Breast epithelium (tissue), 4 donors: Measurements from ENCODE around the gene CCDC171. TPM values are rescaled to one million over a fixed set of nuclear protein-coding genes. Genes with fewer than 3 reads are reported as not detected.

Experiments
- DNase-seq, 2 donors: peaks; one replicate each; pipeline ENCODE4 v3.0.0-alpha.2; 2019; ENCODE audit warnings: low spot score in 2 of 2
- H3K27ac ChIP-seq, 2 donors: fragments of 200-600 bp; sonication (generic) in 1 of 2; one replicate each; pipeline ENCODE4 v1.5.1; 2016 to 2019; ENCODE audit warnings: mild to moderate bottlenecking in 1 of 2
- H3K27me3 ChIP-seq, 2 donors: fragments of 200-600 bp; sonication (generic) in 1 of 2; one replicate each; pipeline versions ENCODE4 v1.5.1 to v1.6.0; 2017 to 2019; ENCODE audit warnings: control low read depth in 1 of 2, mild to moderate bottlenecking in 1 of 2
- H3K36me3 ChIP-seq: fragments of 200-600 bp; one replicate; pipeline ENCODE4 v1.5.1; 2019
- H3K4me1 ChIP-seq, 2 donors: fragments of 200-600 bp; sonication (generic); one replicate each; pipeline ENCODE4 v1.5.1; 2016 to 2019; ENCODE audit warnings: control low read depth in 1 of 2
- H3K4me3 ChIP-seq, 3 donors: fragments of 200-600 bp; sonication (generic); 1 replicate in 2 of 3; 2 replicates in 1 of 3; pipeline ENCODE4 v1.5.1; 2016 to 2019; ENCODE audit warnings: mild to moderate bottlenecking in 3 of 3, moderate library complexity in 2 of 3
- H3K9me3 ChIP-seq, 2 donors: fragments of 200-600 bp; sonication (generic) in 1 of 2; one replicate each; pipeline ENCODE4 v1.5.1; 2016 to 2019; ENCODE audit warnings: control low read depth in 1 of 2
- POLR2A ChIP-seq: fragments of 450-650 bp; IDR thresholded peaks from one replicate; pipeline ENCODE4 v1.6.1; 2016; ENCODE audit warnings: antibody characterized with exemption, mild to moderate bottlenecking, moderate library complexity
- POLR2AphosphoS5 ChIP-seq, 3 donors: sonication (generic); formaldehyde crosslinking; IDR thresholded peaks; one replicate each; pipeline ENCODE4 v1.6.1; 2017; ENCODE audit warnings: antibody characterized with exemption in 3 of 3
- intact Hi-C: fragments of 100-400 bp; cut with DNase I; formaldehyde crosslinking; loops from one replicate; pipeline ENCODE4 v1.15.1; 2023; ENCODE audit warnings: low total_unique reads
- total RNA-seq, 3 donors: library from RNA; depleted of rRNA; stranded (reverse); fragments of >200 nt; gene quantifications; one replicate each; pipeline ENCODE4 v1.1.0, GENCODE V29; 2016
- TF ChIP-seq, protein P1 (sequence below), 3 donors: fragments of 450-650 bp; IDR thresholded peaks; one replicate each; pipeline ENCODE4 v1.5.1; 2016 to 2017; ENCODE audit warnings: antibody characterized with exemption in 3 of 3, mild to moderate bottlenecking in 3 of 3, moderate library complexity in 3 of 3

The CCDC171 gene
- total RNA-seq, 3 donors from 2014 or later = 4.8 to 8.8 (median 5.6) TPM

DNA sequence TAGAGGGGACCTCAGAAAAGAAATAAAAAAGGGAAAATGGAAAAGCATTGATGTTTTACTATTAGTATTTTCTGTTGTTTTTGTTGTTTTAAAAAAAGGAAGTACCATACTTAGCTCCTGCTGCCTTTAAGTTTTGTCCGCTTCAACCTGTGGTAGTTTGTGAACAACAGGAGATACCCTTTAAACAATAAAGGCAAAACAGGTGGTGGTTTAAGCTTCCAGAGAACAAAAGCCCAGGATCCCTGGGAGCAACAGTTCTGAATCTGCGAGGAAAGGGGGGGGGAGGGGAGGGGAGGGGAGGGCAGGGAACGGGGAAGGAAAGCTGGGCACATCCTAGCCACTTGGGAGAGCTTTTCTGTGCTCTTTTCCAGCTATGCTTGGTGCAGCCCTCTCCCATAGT is 40.0 kb upstream of the CCDC171 start:
- no peaks in the 10 kb centered on the region for H3K9me3 ChIP-seq
- H3K4me1 ChIP-seq = no peaks in the 10 kb centered on the region
- no peak for DNase-seq
- H3K4me3 ChIP-seq = no peak overlapping the region
- H3K36me3 ChIP-seq = no peaks in the 10 kb centered on the region
- H3K27me3 ChIP-seq = no peaks in the 10 kb centered on the region
- no peak overlapping the region for H3K27ac ChIP-seq
- TF ChIP-seq POLR2AphosphoS5 (IDR thresholded peaks at IDR 0.05) = no peak
- TF ChIP-seq POLR2A = no peak
- TF ChIP-seq, protein P1, sequence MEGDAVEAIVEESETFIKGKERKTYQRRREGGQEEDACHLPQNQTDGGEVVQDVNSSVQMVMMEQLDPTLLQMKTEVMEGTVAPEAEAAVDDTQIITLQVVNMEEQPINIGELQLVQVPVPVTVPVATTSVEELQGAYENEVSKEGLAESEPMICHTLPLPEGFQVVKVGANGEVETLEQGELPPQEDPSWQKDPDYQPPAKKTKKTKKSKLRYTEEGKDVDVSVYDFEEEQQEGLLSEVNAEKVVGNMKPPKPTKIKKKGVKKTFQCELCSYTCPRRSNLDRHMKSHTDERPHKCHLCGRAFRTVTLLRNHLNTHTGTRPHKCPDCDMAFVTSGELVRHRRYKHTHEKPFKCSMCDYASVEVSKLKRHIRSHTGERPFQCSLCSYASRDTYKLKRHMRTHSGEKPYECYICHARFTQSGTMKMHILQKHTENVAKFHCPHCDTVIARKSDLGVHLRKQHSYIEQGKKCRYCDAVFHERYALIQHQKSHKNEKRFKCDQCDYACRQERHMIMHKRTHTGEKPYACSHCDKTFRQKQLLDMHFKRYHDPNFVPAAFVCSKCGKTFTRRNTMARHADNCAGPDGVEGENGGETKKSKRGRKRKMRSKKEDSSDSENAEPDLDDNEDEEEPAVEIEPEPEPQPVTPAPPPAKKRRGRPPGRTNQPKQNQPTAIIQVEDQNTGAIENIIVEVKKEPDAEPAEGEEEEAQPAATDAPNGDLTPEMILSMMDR (IDR thresholded peaks at IDR 0.05) = no peak
- intact Hi-C loops = no loop called here

DNA sequence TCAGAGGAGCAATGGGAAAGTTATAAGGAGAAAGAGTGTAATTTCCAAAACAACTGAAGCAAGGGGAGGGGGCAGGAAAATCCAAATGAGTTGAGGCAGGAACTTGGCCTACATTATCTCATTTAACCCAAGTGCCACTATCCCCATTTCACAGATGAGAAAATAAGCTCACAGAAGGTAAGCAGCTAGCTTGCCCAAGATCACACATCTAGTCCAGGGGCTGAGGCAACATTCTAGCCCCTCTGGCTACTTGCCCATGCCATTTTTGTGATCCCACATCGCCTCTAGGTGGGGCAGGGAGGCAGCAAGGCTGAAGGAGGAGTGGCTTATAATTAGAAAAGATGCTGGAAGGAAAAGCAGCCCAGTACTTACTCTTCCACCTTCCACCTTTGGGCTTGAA is 39.5 kb upstream of the CCDC171 start:
- H3K27ac ChIP-seq = no peak overlapping the region
- H3K4me3 ChIP-seq = no peak overlapping the region
- intact Hi-C loops = no loop called here
- no peaks in the 10 kb centered on the region for H3K9me3 ChIP-seq
- TF ChIP-seq POLR2A (no peak), POLR2AphosphoS5 (IDR thresholded peaks at IDR 0.05) (no peak)
- TF ChIP-seq, protein P1 (IDR thresholded peaks at IDR 0.05) = no peak
- DNase-seq = no peak
- H3K36me3 ChIP-seq = no peaks in the 10 kb centered on the region
- no peaks in the 10 kb centered on the region for H3K4me1 ChIP-seq
- H3K27me3 ChIP-seq = no peaks in the 10 kb centered on the region

DNA sequence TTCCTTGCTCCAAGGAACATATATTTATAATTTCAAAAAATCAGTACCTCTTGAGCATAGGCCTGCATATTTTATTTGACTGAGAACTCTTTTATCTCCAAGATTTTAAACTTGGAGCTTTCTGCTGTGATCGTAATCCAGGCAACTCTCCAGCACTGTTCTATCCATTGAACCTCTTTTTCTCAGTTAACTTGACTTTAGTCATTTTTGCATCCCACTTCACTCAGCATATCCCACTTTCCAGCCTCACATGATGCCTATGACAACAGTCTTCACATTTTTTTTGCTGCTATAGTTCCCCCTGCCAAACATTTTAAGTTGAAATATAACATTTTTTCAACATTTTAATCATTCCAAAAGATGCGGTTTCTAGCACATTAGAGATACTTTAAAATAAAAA is 33.0 kb upstream of the CCDC171 start:
- H3K4me3 ChIP-seq = no peak overlapping the region
- TF ChIP-seq, protein P1 (IDR thresholded peaks at IDR 0.05) = no peak
- TF ChIP-seq POLR2A (no peak), POLR2AphosphoS5 (IDR thresholded peaks at IDR 0.05) (no peak)
- no peaks in the 10 kb centered on the region for H3K27me3 ChIP-seq
- H3K36me3 ChIP-seq = no peaks in the 10 kb centered on the region
- no peaks in the 10 kb centered on the region for H3K9me3 ChIP-seq
- no peaks in the 10 kb centered on the region for H3K4me1 ChIP-seq
- intact Hi-C loops = no loop called here
- H3K27ac ChIP-seq = no peak overlapping the region
- DNase-seq = no peak

DNA sequence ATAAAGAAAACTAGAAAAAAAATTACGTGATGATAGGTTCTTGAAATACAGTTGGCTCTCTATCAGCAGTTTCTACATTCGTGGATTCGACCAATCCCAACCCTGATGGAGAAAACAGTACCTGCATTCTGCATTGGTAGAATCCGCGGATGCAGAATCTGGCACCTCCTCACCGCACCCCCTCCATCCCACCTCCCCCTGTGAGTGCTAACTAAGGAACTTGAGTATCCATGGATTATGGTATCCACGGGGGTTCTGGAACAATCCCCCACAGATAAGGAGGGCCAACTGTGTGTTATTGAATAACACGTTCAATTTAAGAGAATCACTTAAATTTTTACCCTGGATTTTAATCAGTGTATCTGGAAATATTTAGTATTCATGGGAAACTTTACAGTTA is 31.6 kb upstream of the CCDC171 start:
- Histone ChIP-seq H3K27me3 (no peaks in the 10 kb centered on the region), H3K9me3 (no peaks in the 10 kb centered on the region), H3K36me3 (no peaks in the 10 kb centered on the region), H3K4me3 (no peak overlapping the region), H3K27ac (no peak overlapping the region), H3K4me1 (no peaks in the 10 kb centered on the region)
- intact Hi-C loops = no loop called here
- TF ChIP-seq POLR2A (no peak), POLR2AphosphoS5 (IDR thresholded peaks at IDR 0.05) (no peak)
- TF ChIP-seq, protein P1 (IDR thresholded peaks at IDR 0.05) = no peak
- no peak for DNase-seq

DNA sequence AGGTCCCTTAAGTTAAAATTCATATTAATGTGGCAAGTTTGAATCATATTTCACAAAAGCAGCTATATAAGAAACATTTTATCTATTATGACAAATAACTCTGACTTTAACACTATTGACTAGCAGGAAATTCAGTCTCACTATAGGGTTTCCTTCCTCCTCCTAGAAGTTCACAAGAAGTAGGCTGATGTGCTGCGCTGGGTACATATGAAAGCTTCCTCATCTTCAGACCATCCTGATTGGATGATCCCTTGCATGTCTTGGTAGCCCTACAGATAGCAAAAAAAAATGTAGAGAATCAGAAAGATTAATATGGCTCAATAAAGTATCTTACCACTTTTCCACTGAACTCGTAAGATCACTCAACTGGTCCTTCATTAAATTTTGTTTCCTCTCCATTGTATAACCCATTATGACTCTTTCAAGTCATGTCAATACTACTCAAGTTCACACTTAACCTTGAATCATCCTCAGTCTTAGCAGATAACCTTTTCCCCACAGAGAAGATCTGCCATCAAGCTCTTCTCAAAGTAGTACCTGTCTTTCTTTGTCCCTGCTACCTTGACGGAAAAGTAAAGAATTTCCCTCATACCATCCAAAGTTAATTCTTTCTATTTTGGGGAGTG is 30.6 kb upstream of the CCDC171 start:
- H3K4me1 ChIP-seq = no peaks in the 10 kb centered on the region
- H3K9me3 ChIP-seq = no peaks in the 10 kb centered on the region
- no peaks in the 10 kb centered on the region for H3K27me3 ChIP-seq
- H3K27ac ChIP-seq = no peak overlapping the region
- H3K36me3 ChIP-seq = no peaks in the 10 kb centered on the region
- no peak overlapping the region for H3K4me3 ChIP-seq
- TF ChIP-seq POLR2A = no peak
- TF ChIP-seq, protein P1 (IDR thresholded peaks at IDR 0.05) = no peak
- no peak for TF ChIP-seq POLR2AphosphoS5 (IDR thresholded peaks at IDR 0.05)
- intact Hi-C loops = no loop called here
- no peak for DNase-seq
